Measurements from ENCODE around the gene CAVIN2. TPM values are rescaled to one million over a fixed set of nuclear protein-coding genes. Genes with fewer than 3 reads are reported as not detected.

The CAVIN2 gene
- total RNA-seq, 1 donor from 2014 or later: 2.2 TPM

GRCh38 chr2:191818725-191819350, 28.1 kb downstream of the CAVIN2 start:
- Mint-ChIP-seq H3K27ac (ENCODE audit: unreplicated experiment) (peak overlapping the region; percentile 10), H3K4me1 (ENCODE audit: low read depth) (peaks cover 10% of the 10 kb centered on the region), H3K27me3 (ENCODE audit: low read depth) (no peaks in the 10 kb centered on the region), H3K36me3 (ENCODE audit: low read depth) (no peaks in the 10 kb centered on the region), H3K4me3 (ENCODE audit: unreplicated experiment) (no peak overlapping the region), H3K9me3 (ENCODE audit: low read depth) (peaks cover 2% of the 10 kb centered on the region)
- TF ChIP-seq CTCF (IDR thresholded peaks at IDR 0.05): no peak
- no peak for DNase-seq (ENCODE audit: low spot score)

DNA sequence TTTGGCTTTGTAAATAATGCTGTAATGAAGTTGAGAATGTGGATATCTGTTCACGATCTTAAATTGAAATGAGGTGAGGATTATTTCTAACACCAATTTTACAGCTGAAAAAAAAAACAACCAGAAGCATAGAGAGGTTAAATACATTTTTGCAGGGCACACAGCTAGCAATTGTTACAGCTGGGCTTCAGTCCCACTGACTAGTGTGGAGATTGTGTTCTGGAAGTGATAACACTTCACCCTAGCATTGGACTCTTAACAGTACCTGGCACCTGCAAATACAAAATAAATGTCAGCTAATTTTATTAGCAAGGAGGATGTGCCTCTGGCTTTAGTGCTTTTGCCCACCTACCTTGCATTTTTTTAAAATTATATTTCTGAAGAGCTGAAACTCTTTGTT, 28.8 kb downstream of the CAVIN2 start:
- H3K36me3 Mint-ChIP-seq (ENCODE audit: low read depth): no peaks in the 10 kb centered on the region
- H3K9me3 Mint-ChIP-seq (ENCODE audit: low read depth): peaks cover 2% of the 10 kb centered on the region
- no peak for DNase-seq (ENCODE audit: low spot score)
- H3K4me3 Mint-ChIP-seq (ENCODE audit: unreplicated experiment): no peak overlapping the region
- no peak for TF ChIP-seq CTCF (IDR thresholded peaks at IDR 0.05)
- H3K27ac Mint-ChIP-seq (ENCODE audit: unreplicated experiment): no peak overlapping the region
- no peaks in the 10 kb centered on the region for H3K27me3 Mint-ChIP-seq (ENCODE audit: low read depth)
- H3K4me1 Mint-ChIP-seq (ENCODE audit: low read depth): peaks cover 10% of the 10 kb centered on the region

DNA sequence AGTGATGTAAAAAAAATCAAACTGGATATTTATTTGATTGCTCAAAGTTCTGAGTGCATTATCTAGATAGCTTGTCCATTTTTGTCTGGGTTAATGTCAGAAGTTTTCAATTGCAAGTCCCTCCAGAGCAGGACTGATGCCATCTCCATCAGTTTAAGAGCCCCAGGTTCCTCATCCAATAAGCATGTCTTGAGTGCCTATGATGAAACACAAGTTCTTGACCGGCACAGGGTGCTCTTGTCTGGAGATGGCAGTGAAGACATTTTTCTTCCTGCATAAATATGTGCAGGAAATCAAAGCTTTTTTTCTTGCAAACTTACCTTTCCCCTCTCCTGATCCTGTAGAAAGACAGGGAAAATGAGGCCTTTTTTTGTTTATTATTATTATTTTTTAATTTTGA, 31.9 kb downstream of the CAVIN2 start:
- H3K36me3 Mint-ChIP-seq (ENCODE audit: low read depth): no peaks in the 10 kb centered on the region
- DNase-seq (ENCODE audit: low spot score): no peak
- no peaks in the 10 kb centered on the region for H3K9me3 Mint-ChIP-seq (ENCODE audit: low read depth)
- H3K4me1 Mint-ChIP-seq (ENCODE audit: low read depth): peaks cover 14% of the 10 kb centered on the region
- no peak for TF ChIP-seq CTCF (IDR thresholded peaks at IDR 0.05)
- H3K27me3 Mint-ChIP-seq (ENCODE audit: low read depth): no peaks in the 10 kb centered on the region
- H3K4me3 Mint-ChIP-seq (ENCODE audit: unreplicated experiment): no peak overlapping the region
- no peak overlapping the region for H3K27ac Mint-ChIP-seq (ENCODE audit: unreplicated experiment)

DNA sequence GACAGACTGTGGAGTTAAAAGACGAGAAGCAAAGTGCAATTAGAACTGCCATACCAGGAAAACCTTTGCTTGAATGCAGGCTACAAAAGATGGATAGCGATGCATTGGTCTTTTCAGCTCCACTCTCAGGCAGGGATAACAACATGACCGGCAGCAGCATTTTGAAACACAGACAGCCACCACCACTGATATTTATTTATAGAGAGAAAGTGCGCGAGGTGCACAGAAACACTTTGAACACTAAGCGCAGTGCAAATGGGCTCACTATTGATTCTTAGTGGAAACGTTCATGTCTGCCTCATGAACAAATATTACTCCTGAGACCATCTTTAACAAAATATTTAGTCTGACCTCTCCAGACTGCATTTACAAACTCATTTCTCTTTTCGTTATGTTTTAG, 32.9 kb downstream of the CAVIN2 start:
- no peak for DNase-seq (ENCODE audit: low spot score)
- Mint-ChIP-seq H3K27ac (ENCODE audit: unreplicated experiment) (no peak overlapping the region), H3K36me3 (ENCODE audit: low read depth) (peaks cover 1% of the 10 kb centered on the region)

More for the DNA sequence above, 32.9 kb downstream of the CAVIN2 start:
- H3K27me3 Mint-ChIP-seq (ENCODE audit: low read depth): no peaks in the 10 kb centered on the region
- no peak for TF ChIP-seq CTCF (IDR thresholded peaks at IDR 0.05)
- H3K9me3 Mint-ChIP-seq (ENCODE audit: low read depth): peaks cover 4% of the 10 kb centered on the region
- H3K4me1 Mint-ChIP-seq (ENCODE audit: low read depth): peaks cover 10% of the 10 kb centered on the region
- H3K4me3 Mint-ChIP-seq (ENCODE audit: unreplicated experiment): no peak overlapping the region
